Measurements from ENCODE around the gene FCRL3. TPM values are rescaled to one million over a fixed set of nuclear protein-coding genes. Genes with fewer than 3 reads are reported as not detected.

The FCRL3 gene
- total RNA-seq, 1 donor: not detected

- Histone ChIP-seq H3K4me1 (ENCODE audit: insufficient read depth, low read length) (no peaks in the 10 kb centered on the region), H2AFZ (ENCODE audit: low read length) (no peak overlapping the region), H3K9me3 (ENCODE audit: low read depth, low read length) (no peaks in the 10 kb centered on the region), H3K4me2 (ENCODE audit: insufficient read depth, low read length) (no peak overlapping the region), H3K4me3 (ENCODE audit: insufficient read depth, low read length) (no peak overlapping the region), H3K27ac (ENCODE audit: low read depth, low read length) (no peak overlapping the region), H3K27me3 (ENCODE audit: insufficient read depth, low read length) (no peaks in the 10 kb centered on the region), H3K79me2 (ENCODE audit: insufficient read depth, low read length) (no peaks in the 10 kb centered on the region), H3K36me3 (ENCODE audit: insufficient read depth, low read length) (no peaks in the 10 kb centered on the region), H4K20me1 (ENCODE audit: insufficient read depth, low read length) (no peaks in the 10 kb centered on the region)
- no peak for DNase-seq (ENCODE audit: insufficient read length, low spot score, missing footprints)
- TF ChIP-seq CTCF (IDR thresholded peaks at IDR 0.05; ENCODE audit: extremely low read depth, low read depth, low read length): no peak
Measured at GRCh38 chr1:157723157-157723556, 22.6 kb upstream of the FCRL3 start.

GRCh38 chr1:157721985-157722384 is 21.4 kb upstream of the FCRL3 start:
- H3K4me2 ChIP-seq (ENCODE audit: insufficient read depth, low read length): no peak overlapping the region

GRCh38 chr1:157715736-157716135 is 15.2 kb upstream of the FCRL3 start:
- Histone ChIP-seq H3K27me3 (ENCODE audit: insufficient read depth, low read length) (no peaks in the 10 kb centered on the region), H4K20me1 (ENCODE audit: insufficient read depth, low read length) (no peaks in the 10 kb centered on the region), H2AFZ (ENCODE audit: low read length) (no peak overlapping the region), H3K27ac (ENCODE audit: low read depth, low read length) (no peak overlapping the region), H3K9me3 (ENCODE audit: low read depth, low read length) (no peaks in the 10 kb centered on the region), H3K36me3 (ENCODE audit: insufficient read depth, low read length) (no peaks in the 10 kb centered on the region), H3K4me3 (ENCODE audit: insufficient read depth, low read length) (no peak overlapping the region), H3K79me2 (ENCODE audit: insufficient read depth, low read length) (no peaks in the 10 kb centered on the region), H3K4me1 (ENCODE audit: insufficient read depth, low read length) (no peaks in the 10 kb centered on the region), H3K4me2 (ENCODE audit: insufficient read depth, low read length) (no peak overlapping the region)
- TF ChIP-seq CTCF (IDR thresholded peaks at IDR 0.05; ENCODE audit: extremely low read depth, low read depth, low read length): no peak
- no peak for DNase-seq (ENCODE audit: insufficient read length, low spot score, missing footprints)

More at GRCh38 chr1:157721985-157722384, 21.4 kb upstream of the FCRL3 start:
- Histone ChIP-seq H3K79me2 (ENCODE audit: insufficient read depth, low read length) (no peaks in the 10 kb centered on the region), H2AFZ (ENCODE audit: low read length) (no peak overlapping the region), H3K9me3 (ENCODE audit: low read depth, low read length) (no peaks in the 10 kb centered on the region), H3K4me1 (ENCODE audit: insufficient read depth, low read length) (no peaks in the 10 kb centered on the region), H3K27me3 (ENCODE audit: insufficient read depth, low read length) (no peaks in the 10 kb centered on the region), H4K20me1 (ENCODE audit: insufficient read depth, low read length) (no peaks in the 10 kb centered on the region), H3K36me3 (ENCODE audit: insufficient read depth, low read length) (no peaks in the 10 kb centered on the region), H3K27ac (ENCODE audit: low read depth, low read length) (no peak overlapping the region), H3K4me3 (ENCODE audit: insufficient read depth, low read length) (no peak overlapping the region)
- no peak for TF ChIP-seq CTCF (IDR thresholded peaks at IDR 0.05; ENCODE audit: extremely low read depth, low read depth, low read length)
- DNase-seq (ENCODE audit: insufficient read length, low spot score, missing footprints): no peak

- H3K27ac ChIP-seq (ENCODE audit: low read depth, low read length): no peak overlapping the region
- no peak for DNase-seq (ENCODE audit: insufficient read length, low spot score, missing footprints)
- H3K4me2 ChIP-seq (ENCODE audit: insufficient read depth, low read length): no peak overlapping the region
- no peaks in the 10 kb centered on the region for H3K27me3 ChIP-seq (ENCODE audit: insufficient read depth, low read length)
- no peaks in the 10 kb centered on the region for H3K36me3 ChIP-seq (ENCODE audit: insufficient read depth, low read length)
- H3K9me3 ChIP-seq (ENCODE audit: low read depth, low read length): no peaks in the 10 kb centered on the region
- H3K79me2 ChIP-seq (ENCODE audit: insufficient read depth, low read length): no peaks in the 10 kb centered on the region
- H2AFZ ChIP-seq (ENCODE audit: low read length): no peak overlapping the region
- no peaks in the 10 kb centered on the region for H3K4me1 ChIP-seq (ENCODE audit: insufficient read depth, low read length)
- no peak for TF ChIP-seq CTCF (IDR thresholded peaks at IDR 0.05; ENCODE audit: extremely low read depth, low read depth, low read length)
- H4K20me1 ChIP-seq (ENCODE audit: insufficient read depth, low read length): no peaks in the 10 kb centered on the region
- H3K4me3 ChIP-seq (ENCODE audit: insufficient read depth, low read length): no peak overlapping the region
Measured at GRCh38 chr1:157711802-157712201, 11.2 kb upstream of the FCRL3 start.

Data from osteoblast (primary cell).